Measurements from ENCODE around the gene FAM3B.
"Not testable (repeated sequence)": the region's sequence is repeated elsewhere in the genome, so short reads cannot be mapped to it uniquely, and the experiment has no call there.

FAM3B gene, protein sequence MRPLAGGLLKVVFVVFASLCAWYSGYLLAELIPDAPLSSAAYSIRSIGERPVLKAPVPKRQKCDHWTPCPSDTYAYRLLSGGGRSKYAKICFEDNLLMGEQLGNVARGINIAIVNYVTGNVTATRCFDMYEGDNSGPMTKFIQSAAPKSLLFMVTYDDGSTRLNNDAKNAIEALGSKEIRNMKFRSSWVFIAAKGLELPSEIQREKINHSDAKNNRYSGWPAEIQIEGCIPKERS

DNA sequence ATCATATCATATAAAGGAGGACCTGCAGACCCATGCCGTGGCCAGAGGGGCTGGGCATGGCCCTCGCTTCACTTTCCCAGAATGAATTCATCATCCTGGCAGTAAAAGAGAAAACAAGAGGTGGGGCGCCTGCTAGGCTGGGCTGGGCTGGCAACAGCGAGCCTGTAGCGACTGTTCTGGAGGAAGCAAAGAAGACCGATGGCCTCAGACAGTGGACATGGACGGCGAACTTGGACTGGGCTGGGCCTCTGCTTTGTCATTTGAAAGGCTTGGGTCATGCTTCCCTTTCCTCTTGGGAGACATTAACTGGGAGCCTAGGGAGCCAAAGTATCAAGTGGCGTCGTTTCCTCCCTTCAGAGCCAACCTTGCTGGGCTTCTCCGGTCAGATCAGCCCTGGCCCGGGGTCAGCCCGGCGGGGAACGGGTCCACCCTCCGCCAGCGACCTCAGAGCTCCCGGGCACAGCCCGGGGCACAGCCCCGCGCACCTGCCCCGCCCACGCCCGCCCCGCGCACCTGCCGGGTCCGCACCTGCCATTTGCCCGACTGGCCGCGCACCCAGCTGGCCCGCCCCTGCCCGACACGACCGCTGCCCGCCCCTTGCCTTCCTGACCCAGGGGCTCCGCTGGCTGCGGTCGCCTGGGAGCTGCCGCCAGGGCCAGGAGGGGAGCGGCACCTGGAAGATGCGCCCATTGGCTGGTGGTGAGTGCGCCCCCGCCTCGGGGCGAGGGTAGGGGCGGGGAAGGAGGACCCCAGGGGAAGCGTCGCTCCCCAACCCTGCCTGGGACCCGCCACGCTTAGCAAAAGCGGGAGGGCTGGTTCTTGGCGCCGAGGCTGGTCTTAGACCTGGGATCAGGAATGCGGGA, at the start of gene FAM3B:
Gene FAM3B (plus strand): TSS at position 602 of the 863 bp plus-strand sequence. CDS start 79 bp downstream, at position 681.
- DNase-seq, result no peak

DNA sequence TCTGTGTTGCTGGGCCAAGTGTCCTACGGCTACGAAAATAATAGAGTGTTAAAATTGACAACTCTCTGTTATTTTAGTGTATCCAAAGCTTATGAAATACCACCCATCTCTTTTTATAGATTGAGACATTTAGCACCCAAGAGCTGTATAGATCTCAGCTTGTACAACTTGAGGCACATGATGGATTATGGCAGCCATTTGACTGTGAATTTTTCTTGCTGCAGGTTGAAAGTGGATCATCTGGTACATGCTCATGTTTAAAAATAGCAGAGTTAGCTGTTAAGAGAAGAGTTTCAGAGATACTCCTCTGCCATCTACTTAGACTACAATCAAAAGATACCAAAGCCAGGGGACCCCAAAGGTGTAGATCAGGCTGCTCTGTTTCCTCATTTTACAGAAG, 49.3 kb upstream of the FAM3B start:
- no peak for DNase-seq

DNA sequence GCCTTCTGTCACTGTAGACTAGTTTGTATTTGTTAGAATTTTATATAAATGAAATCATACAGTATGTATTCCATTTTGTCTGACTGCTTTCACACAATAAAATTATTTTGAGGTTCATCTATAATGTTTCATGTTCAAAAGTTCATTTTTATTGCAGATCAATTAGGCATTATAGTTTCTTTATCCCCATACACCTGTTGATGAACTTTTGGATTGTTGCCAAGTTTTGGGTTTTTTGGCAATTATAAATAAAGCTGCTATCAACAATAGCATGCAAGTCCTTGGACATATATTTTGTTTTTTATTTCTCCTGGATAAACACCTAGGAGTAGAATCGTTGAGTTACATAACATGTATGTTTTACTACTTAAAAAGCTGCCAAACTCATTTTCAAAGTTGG, 47.1 kb upstream of the FAM3B start:
- DNase-seq, result no peak

DNA sequence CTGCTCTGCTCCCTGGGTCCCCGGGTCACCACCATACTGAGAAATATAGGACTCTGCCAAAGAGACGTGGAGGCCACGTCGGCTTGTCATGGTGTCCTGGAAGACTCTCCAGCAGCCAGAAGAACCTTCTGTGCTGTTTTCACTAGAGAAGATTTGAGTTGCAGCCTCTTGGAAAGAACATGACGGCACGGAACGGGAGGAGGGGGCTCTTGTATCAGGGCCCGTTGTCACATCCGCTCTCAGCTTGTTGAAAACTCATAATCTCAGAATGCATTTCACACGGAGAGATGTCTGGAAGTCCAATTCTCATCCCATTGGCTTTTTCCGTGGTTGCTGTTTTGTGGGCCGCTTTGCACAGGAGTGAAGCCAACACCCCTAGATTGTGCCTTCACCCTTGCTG, 39.4 kb upstream of the FAM3B start:
- no peak for DNase-seq

DNA sequence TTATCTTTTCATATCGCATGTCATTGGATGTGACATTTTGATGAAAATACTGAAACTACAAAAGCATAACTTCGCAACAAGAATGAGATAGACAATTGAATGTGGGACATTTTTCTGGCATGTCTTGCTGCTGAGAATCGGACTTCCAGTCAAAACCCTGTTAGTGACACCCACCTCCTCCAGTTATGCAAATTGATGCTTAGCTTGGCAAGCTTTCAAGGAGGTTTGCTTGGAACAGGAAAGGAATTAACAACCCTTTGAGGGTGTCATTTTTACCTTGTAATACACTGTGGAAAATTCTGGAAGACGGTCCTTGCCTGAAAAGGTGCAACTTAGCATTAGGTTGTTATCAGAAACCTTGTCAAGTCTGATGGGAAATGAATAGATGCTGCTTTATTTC, 38.8 kb upstream of the FAM3B start:
- no peak for DNase-seq

DNA sequence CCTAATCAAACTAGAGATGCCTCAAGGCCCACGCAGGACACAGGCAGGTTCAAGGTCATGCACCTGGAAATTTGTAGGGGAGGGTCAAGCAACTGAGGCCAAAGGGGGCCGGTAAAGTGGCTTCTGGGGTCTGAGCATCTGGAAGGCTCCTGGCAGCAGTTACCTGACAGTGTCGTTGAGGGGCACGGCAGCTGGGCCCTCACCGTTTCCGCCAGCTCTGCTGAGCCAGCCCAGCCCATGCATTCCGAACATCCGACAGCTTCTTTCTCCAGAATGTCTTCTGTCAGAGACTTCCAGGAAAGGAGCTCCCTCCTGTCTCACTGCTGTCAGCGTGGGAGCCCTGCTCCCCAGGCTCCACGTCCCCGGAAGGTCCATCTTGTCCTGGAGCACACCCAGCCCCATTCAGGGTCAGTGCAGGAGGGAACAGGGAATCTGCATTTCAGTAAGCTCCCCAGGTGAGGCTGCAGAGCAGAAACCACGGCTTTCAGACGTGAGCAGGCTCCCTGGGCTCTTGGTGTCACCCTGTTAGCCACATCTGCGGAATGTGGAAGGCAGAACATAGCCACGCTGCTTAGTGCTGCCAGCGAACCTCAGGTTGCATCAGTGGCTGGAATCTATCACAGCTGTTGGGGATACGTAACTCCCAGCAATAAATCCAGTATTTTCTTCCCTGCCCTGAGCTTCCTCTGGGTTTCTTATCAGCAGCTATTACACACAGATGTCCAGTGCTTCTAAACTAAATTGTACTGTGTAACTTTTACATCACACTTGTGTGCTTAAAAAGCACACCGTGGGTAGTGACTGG, 36.3 kb upstream of the FAM3B start:
- no peak for DNase-seq

DNA sequence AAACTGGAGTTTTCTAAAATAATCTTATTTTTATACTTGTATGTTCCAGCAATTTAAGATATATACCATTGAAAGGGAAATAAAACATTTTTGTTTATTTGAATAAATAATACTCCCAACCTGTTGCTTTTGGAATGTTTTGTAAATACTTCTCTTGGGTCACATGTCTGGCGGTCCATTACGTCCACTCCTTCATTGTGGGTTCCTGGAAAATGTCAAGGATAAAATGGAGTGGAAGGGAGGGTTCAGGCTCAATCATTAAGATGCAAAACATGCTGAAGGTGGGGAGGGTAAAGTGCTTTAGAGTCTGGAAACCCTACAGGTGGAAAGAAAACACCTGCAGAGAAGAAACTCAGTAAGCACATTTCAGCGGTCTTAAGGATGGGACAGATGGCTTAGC, 34.2 kb upstream of the FAM3B start:
- no peak for DNase-seq

DNA sequence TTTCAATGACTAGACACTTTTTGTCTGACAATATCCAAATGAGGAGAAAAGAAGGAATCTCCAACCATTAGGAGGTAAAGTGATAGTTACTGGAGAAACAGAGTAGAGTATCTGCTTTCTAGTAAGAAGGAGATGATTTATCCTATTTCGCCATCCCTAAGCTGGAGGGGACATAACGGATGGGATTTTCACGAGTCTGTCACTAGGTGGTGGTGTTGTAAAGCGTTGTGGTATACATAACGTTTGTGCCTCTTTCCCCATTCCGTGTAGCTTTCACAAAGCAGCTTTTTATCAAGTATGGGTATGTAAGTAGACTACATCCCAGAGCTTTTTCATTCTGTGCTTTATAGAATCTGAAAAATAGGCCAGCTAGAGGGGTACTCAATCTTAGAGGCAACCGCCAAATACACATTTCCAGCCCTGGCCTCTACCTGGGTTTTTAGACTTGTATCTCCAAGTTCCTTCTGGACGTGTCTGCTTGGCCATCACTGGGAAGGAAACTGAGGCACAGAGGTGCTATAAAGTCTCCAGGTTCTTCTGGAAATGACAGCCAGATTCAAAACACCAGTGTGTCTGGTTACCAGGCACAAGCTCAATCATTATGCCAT, 33.3 kb upstream of the FAM3B start:
- DNase-seq, result peak in 5 of 6 experiments; percentile 20 to 80 (median 35)

DNA sequence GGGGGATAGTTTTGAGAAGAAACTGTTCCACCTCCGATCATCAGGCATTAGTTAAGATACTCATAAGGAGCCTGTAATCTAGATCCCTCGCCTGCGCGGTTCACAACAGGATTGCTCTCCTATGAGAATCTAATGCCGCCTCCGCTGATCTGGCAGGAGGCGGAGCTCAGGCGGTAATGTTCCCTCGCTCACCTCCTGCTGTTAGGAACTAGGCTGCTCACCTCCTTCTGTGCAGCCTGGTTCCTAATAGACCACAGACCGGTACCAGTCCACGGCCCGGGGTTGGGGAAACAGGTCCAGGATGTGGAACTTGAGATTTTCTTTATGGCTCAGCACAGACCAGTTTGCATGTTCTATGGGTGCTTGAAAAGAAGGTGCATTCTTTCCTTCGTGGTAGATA, 27.2 kb upstream of the FAM3B start:
- no peak for DNase-seq

DNA sequence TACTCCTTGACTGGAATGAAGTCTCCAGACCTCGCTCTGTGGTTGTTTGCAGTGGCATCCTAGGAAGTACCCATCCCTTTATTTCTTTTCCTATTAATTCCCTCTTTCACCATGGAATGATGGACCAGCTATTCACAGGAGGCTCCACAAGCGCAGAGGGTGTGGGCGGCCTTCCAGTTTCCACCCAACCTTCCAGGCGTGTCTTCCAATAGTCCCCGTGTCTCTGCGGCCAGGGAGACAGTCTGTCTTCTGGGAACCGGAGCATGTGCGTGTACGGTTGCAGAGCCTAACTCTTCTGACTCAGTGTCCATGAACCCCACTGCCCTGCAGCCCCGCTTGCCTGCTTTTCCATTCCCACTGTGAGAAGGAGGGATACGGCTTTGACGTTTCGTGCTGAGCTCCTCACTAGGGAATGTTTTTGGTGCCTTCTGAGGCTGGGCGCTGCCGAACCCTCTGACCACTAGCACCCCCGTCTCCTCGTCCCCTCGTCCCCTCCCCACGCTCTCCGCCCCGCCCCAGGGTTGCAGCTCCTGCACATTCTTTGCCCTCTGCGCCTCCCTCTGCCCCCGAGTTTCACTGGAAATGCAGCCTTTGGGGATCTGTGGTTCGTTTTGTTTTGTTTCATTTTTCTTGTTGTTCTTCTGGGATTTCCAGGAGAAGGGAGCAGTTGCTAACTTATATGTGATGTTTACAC, 26.3 kb upstream of the FAM3B start:
- no peak for DNase-seq

DNA sequence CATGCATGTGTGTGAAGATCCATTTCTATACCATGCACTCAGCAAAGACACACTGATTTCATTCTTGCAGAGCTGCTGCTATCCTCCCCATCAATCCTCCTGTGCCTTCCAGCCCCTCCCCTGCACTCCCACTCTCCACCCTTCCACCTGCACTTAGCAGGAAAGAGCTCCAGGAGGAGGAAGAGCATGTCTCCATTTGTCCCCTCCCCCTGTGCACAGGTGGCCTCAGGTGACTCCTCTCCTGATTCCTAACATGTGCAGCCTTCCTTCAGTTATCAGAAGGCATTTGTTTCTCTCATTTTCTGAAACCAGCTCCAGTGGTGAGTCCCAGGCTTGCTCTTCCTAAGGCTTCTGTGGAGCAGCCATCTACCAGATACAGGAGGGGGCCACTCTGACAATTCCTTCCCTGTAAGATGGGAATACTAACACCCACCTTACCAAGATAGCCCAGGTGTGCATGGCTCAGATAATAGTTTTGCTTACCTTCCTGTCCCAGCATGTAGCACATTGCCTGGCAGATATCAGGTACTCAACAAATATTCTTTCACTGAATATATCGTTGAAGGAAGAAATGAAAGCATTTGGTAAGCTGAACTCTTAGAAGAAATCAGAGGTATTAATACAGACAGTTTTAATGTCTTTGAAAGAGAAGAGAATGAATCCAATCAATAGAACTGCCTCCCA, 21.9 kb upstream of the FAM3B start:
- no peak for DNase-seq

DNA sequence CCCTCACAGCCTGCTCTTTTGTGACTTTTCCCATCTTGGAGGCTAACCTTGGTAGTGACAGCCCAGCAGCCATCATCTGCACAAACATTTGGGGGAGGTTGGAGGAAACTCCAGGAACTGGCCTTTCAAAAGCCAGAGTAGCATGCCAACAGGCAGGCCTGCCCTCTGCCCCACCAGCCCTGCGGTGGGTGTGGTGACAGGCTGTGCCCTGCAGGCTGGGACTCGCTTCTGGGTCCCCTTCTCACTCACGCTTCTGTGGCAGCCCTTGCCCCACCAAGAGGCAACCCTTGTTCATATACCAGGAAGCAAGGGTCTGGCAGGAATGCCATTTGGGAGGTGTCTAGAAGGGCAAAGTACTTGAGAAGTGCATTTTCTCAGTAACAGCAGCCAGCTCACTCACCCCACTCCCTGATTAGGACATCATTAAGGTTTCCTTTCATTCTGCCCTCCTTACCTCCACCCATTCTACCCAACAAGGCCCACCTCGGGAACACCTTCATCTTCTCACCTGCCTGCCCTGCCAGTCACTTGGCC, 20.8 kb upstream of the FAM3B start:
- DNase-seq, result no peak

DNA sequence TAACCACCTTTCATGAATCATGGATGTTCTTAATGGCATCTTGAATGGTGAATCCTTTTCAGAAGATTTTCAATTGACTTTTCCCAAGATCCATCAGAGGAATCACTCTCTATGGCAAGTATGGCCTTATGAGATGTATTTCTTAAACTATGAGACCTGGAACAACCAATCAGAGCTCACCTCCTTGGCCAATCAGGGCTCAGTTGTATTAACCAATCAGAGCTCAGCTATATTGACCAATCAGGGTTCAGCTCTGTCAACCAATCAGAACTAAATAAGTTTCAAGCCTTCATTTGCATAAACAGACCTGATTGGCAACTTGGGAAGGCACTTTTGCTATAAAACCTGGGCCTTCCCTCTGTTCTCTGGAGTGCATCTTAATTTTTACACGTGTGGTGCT, 13.6 kb upstream of the FAM3B start:
- no peak for DNase-seq

DNA sequence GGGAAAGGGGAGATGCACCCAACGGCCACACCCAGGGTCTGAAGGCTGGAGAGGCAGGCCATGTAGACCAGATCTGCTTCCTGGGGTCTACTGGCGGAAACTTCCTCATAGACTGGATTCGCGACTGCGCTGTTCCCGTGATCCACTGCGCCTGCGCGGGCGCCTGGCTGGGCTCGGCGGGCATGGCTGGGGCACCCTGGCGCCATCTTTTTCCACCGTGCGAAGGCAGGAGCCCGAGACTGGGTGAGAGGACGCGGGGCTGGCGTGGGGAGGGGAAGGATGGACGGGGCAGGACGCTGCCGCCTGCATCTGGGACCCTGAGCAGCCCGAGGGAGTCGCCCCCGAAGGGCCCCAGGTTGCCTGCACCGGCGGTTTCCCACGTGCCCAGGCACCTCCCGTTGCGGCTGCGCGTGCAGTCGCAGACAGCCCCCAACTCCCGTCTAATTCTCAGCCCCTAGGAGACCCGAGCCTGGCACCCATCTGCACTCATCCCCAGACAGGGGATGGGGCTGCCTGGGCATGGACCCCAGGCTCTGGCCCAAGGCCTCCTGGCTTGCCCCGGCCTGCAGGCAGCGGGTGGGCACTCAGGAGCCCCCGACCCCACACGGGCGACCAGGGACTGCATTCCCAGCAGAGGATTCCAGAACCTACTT, 12.4 kb upstream of the FAM3B start:
- DNase-seq, result no peak

DNA sequence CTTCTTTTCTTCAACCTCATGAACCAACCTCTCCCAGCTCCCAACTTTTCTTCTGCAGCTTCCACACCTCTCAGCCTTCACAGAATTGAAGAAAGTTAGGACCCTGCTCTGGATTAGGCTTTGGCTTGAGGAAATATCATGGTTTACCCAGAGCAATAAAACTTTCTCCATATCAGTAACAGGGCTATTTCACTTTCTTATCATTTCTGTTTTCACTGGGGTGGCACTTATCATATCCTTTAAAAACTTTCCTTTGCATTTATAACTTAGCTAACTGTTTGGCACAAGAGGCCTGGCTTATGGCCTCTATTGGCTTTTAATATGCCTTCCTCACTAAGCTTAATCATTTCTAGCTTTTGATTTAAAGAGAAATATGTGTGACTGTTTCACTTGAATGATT, 9.4 kb upstream of the FAM3B start:
- no peak for DNase-seq

DNA sequence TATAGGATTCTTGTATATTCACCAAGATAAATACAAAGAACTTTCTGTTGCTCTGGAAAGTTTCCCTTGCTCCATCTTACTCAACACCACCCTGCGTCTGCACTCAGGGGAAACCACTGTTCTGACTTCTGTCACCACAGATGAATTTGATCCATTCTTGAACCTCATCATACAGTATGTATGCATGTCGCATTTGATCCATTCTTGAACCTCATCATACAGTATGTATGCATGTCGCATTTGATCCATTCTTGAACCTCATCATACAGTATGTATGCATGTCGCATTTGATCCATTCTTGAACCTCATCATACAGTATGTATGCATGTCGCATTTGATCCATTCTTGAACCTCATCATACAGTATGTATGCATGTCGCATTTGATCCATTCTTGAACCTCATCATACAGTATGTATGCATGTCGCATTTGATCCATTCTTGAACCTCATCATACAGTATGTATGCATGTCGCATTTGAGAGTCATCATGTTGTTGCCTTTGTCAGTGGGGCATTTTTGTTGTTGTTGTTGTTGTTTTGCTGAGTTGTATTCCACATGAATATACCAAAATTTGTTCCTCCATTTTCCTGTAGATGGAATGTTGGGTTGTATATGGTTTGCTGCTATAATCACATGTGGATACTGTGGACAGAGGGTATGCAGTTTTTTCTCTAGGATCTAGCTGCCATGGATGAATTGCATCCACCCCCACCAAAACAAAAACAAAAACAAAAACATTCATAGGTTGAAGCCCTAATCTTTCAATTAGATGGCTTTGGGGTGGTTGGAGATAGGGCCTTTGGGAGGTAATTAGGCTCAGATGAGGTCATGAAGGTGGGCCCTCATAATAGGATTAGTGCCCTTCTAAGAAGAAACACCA, 3.1 kb upstream of the FAM3B start:
- DNase-seq, result not testable (repeated sequence)

DNA sequence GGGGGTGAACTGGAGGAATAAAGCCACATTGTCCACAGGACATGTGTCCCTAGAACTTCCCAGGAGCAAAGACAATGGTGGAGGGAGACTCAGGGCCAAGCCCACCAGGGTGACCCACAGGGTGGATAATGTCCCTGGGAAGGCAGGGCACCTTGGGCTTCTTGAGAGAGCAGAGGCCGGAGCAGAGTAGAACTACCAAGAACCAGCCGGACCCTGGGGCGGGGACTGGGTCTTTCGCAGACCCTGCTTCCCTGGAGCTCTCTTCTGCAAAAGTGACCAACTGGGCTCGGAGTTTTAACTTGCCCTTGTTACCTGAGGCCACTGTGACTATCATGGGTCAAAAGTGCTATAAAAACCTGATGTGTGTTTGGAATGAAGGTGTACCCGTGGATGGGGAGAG, 875 bp upstream of the FAM3B start:
- no peak for DNase-seq

DNA sequence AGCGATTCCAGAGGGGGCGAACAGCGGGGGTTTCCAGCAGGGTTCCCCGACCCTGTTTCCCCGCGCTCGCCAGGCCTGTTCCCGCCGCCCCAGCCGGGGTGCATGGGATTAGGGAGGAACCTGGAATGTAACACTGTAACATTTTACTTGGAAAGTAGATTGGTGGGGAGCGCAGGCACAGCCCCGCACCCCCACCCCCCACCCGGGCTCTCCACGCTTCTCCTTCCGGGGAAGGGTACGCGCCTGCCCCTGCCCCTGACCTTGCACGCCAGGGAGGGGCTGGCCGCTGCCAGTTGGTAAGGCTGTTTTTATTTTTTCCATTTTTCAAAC, 427 bp downstream of the FAM3B start:
- DNase-seq, result no peak

DNA sequence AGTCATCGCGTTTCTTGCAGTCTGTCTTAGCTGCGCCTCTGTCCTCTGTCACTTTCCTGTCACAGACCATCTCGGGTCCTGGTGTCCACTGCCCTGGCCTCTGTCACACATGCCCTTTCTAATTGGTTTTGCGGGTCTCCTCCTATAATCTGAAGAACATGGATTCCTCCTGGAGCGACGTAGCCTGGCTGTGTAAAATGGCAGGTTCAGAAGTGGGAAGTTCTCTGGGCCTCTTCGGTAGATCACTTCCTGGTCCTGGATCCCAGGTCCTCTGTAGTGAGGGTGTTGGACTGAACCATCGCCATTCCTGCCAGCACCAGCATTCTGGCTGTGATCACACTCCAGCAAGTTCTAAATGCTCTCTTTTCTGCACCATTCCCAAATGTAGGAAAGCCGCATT, 857 bp downstream of the FAM3B start:
- DNase-seq, result no peak

DNA sequence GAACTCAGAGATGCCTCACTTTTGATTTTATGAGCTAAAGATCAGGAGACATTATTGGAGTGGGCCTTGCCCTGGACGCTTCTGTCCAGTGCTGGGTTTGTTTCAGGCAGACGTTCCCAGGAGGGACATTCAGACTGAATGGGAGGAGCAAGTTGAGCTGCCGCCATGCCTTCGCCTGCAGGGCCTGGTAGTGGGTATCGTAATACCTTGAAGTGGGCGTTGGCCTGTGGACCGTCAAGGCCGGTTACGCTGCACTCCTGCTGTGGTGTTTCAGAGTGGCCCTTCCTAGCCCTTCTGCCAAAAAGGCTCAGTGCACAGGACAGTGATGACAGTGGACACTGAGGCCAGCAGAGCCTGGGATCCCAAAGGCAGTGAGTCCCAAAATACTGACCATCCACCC, 1.6 kb downstream of the FAM3B start:
- DNase-seq, result no peak

Measured in stimulated activated naive CD4-positive, alpha-beta T cell (primary cell).